ENCODE measurements around the gene ABHD16B. TPM values are rescaled to one million over a fixed set of nuclear protein-coding genes. Genes with fewer than 3 reads are reported as not detected.

Gene ABHD16B
- total and polyA plus RNA-seq, 2 experiments from 2014 or later = not detected

DNA sequence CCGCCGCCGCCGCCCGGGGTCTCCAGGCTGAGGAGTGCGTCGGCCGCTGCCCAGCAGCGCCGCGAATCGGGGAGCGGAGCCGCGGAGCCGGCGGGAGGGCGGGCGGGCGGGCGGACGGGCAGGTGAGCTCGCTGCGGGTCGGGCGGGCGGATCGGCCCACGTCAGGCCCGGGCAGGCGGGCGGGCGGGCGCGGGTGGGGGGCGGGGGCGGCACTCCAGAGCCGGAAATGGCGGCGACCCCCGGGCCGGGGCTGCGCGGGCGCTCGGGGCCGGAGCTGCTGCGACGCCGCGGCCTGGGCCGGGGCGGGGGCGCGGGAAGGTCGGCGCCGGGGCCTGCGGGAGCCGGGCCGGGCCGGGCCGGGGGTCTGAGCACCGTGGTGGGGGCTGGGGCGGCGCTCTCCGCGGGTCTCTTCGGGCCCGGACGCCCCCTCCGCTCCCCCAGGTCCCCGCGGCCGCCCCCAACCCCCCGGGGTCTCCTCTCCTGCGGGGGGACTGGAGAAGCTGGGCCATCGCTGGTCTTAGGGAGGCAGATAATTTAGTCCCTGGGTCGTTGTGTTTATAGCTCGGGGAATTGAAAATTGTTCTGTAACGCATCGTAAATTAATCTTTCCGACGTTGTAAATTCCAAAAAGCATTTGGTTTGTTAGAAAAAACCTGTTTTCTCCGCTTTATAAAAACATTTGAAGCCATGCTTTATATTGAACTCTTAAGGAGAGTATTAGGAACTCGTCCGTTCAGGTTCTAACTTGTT is 34.1 kb downstream of the ABHD16B start:
- no peak for TF ChIP-seq EZH2 (IDR thresholded peaks at IDR 0.05; ENCODE audit: insufficient read depth, poor library complexity, severe bottlenecking)
- no peak for TF ChIP-seq EZH2phosphoT487 (IDR thresholded peaks at IDR 0.05; ENCODE audit: insufficient read depth, low read depth)
- Histone ChIP-seq H3K9me3 (ENCODE audit: low read depth) (no peaks in the 10 kb centered on the region), H3K9me2 (ENCODE audit: insufficient read depth) (no peaks in the 10 kb centered on the region), H3K4me2 (ENCODE audit: unreplicated experiment) (peak overlapping the region; percentile 82), H3K4me1 (ENCODE audit: insufficient read depth) (peaks cover 12% of the 10 kb centered on the region), H3K27ac (peak overlapping the region; percentile 73), H3K9ac (peak overlapping the region; percentile 89), H3F3A (ENCODE audit: insufficient read depth) (peaks cover 51% of the 10 kb centered on the region), H2AFZ (peak overlapping the region; percentile 45), H4K20me1 (ENCODE audit: insufficient read depth) (peaks cover 10% of the 10 kb centered on the region; the same call in 1 of the 2 replicates), H3K27me3 (replicated peaks; ENCODE audit: insufficient read depth) (no peaks in the 10 kb centered on the region), H3K36me3 (ENCODE audit: low read depth) (peaks cover 7% of the 10 kb centered on the region), H3K79me2 (ENCODE audit: insufficient read depth) (peaks cover 55% of the 10 kb centered on the region), H3K4me3 (peak overlapping the region; percentile 87)
- in situ Hi-C loops (cut with MboI) = no loop called here
- no peak for DNase-seq
- WGBS, 2 experiments (ENCODE audit: low coverage in 1 of 2, low lambda C conversion rate in 2 of 2, missing lambda C conversion rate in 2 of 2) = 2% methylated on average over 38 to 52 of the region's 87 CpGs

DNA sequence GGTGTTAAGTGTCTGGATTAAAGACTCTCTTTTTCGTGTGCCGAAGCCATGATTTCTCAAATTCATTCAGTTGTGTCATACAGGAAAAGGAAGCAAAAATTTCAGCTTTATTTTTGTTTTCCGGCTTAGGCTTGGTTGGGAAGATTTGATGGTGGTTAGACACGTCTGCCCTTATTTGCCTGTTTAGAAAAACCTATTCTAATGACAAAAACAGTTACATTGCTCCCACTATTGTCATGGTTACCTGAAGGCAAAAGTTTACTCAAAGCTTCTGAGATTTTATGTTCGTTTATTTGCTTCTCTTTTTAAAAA is 34.6 kb downstream of the ABHD16B start:
- H3K27me3 ChIP-seq (replicated peaks; ENCODE audit: insufficient read depth) = no peaks in the 10 kb centered on the region
- H3K27ac ChIP-seq = peak overlapping the region; percentile 73
- H3K9me2 ChIP-seq (ENCODE audit: insufficient read depth) = no peaks in the 10 kb centered on the region
- peaks cover 10% of the 10 kb centered on the region; the same call in 1 of the 2 replicates for H4K20me1 ChIP-seq (ENCODE audit: insufficient read depth)
- H3K36me3 ChIP-seq (ENCODE audit: low read depth) = peaks cover 2% of the 10 kb centered on the region; the same call in 1 of the 2 replicates
- H3K9me3 ChIP-seq (ENCODE audit: low read depth) = no peaks in the 10 kb centered on the region
- H3F3A ChIP-seq (ENCODE audit: insufficient read depth) = peaks cover 48% of the 10 kb centered on the region
- 0 to 1% methylated on average over 5 of the region's 5 CpGs for WGBS, 2 experiments (ENCODE audit: low coverage in 1 of 2, low lambda C conversion rate in 2 of 2, missing lambda C conversion rate in 2 of 2)
- H3K4me2 ChIP-seq (ENCODE audit: unreplicated experiment) = peak overlapping the region; percentile 82
- peaks cover 55% of the 10 kb centered on the region for H3K79me2 ChIP-seq (ENCODE audit: insufficient read depth)
- H3K4me1 ChIP-seq (ENCODE audit: insufficient read depth) = peaks cover 12% of the 10 kb centered on the region
- peak overlapping the region; percentile 45 for H2AFZ ChIP-seq
- peak; percentile 65 for DNase-seq
- TF ChIP-seq EZH2phosphoT487 (IDR thresholded peaks at IDR 0.05; ENCODE audit: insufficient read depth, low read depth) (no peak), EZH2 (IDR thresholded peaks at IDR 0.05; ENCODE audit: insufficient read depth, poor library complexity, severe bottlenecking) (no peak)
- in situ Hi-C loops (cut with MboI) = no loop called here
- peak overlapping the region; percentile 87 for H3K4me3 ChIP-seq
- H3K9ac ChIP-seq = peak overlapping the region; percentile 89

DNA sequence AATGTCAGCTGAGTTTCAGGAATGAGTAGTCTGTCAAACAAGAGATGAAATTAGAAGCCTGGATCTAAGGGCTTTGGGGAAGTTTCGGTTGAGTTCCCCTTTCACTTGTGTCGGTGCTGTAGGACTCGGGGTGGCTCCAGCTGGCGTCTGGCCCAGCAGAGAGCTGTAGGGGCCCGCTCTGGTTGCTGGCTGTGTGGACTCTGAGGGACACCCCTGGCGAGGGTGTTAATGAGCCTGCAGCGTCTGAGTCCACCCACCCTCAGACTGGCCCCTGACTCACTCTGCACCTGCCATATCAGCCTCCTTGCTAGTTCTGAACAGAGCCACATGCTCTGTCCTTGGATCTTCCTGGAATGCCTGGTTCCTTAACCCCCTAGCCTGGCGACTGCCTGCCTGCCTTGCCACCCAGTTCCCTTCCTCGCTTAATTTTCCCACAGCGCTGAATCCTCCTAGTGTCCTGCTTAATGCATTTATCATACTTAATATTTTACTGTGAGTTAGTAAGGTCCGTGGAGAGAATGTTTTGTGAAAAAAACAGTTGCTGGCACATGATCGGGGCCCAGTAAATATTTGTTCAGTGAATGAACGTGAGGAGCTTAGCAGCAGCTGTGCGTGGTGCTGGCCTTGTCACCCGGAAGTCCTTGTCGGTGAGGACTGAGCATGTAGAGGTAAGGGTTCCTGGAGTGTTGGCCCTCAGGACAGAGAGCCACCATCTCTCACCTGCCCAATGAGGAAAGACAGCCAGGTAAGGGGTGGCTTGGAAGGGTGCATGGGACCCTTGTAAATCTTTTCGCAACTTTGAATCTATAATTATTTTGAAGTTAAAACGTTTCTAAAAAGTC is 35.2 kb downstream of the ABHD16B start:
- 11% methylated on average over 18 of the region's 18 CpGs for WGBS, 2 experiments (ENCODE audit: low coverage in 1 of 2, low lambda C conversion rate in 2 of 2, missing lambda C conversion rate in 2 of 2)

DNA sequence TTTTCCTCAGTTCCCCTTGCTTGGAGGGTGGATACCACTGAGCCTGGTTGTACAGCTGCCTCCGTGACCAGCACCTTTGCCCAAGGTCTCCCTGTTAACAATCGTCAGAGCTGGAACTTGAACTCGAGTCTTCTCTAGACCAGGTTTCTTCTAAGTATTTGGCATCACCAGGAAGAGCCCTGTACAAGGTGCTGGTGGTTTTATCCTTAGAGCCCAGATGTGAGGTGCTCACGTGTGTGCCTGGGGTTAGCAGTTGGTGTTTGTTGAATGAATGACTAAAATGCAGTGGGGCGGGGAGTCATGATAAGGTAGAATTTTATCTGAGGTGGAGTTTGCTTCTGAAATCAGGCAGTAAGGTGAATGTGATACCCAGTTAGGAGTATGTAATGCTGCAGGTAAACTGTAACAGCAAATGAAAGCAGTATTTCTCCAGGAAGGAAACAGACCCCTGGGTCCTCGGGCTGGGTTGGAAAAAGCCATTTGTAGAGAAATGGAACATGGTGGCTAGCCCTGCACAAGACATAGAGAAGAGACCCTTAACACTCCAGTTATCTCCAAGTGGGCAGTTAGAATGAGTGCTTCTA is 36.8 kb downstream of the ABHD16B start:
- DNase-seq = no peak
- Histone ChIP-seq H3K9me2 (ENCODE audit: insufficient read depth) (no peaks in the 10 kb centered on the region), H3K36me3 (ENCODE audit: low read depth) (no peaks in the 10 kb centered on the region), H3K9me3 (ENCODE audit: low read depth) (no peaks in the 10 kb centered on the region), H3K4me1 (ENCODE audit: insufficient read depth) (peaks cover 12% of the 10 kb centered on the region), H3K79me2 (ENCODE audit: insufficient read depth) (peaks cover 77% of the 10 kb centered on the region), H3K4me2 (ENCODE audit: unreplicated experiment) (no peak overlapping the region), H3F3A (ENCODE audit: insufficient read depth) (peaks cover 27% of the 10 kb centered on the region), H3K27me3 (replicated peaks; ENCODE audit: insufficient read depth) (no peaks in the 10 kb centered on the region), H2AFZ (no peak overlapping the region), H3K4me3 (no peak overlapping the region), H4K20me1 (ENCODE audit: insufficient read depth) (peaks cover 10% of the 10 kb centered on the region; the same call in 1 of the 2 replicates), H3K27ac (no peak overlapping the region), H3K9ac (no peak overlapping the region)
- WGBS, 2 experiments (ENCODE audit: low coverage in 1 of 2, low lambda C conversion rate in 2 of 2, missing lambda C conversion rate in 2 of 2) = 83 to 88% methylated on average over 6 of the region's 6 CpGs
- TF ChIP-seq EZH2 (IDR thresholded peaks at IDR 0.05; ENCODE audit: insufficient read depth, poor library complexity, severe bottlenecking) = no peak
- no peak for TF ChIP-seq EZH2phosphoT487 (IDR thresholded peaks at IDR 0.05; ENCODE audit: insufficient read depth, low read depth)
- in situ Hi-C loops (cut with MboI) = no loop called here

More for the DNA sequence above, 35.2 kb downstream of the ABHD16B start:
- peak; percentile 67 for DNase-seq
- H3K9ac ChIP-seq = peak overlapping the region; percentile 89
- in situ Hi-C loops (cut with MboI) = no loop called here
- H3F3A ChIP-seq (ENCODE audit: insufficient read depth) = peaks cover 42% of the 10 kb centered on the region
- no peaks in the 10 kb centered on the region for H3K9me2 ChIP-seq (ENCODE audit: insufficient read depth)
- no peaks in the 10 kb centered on the region for H3K9me3 ChIP-seq (ENCODE audit: low read depth)
- H3K4me1 ChIP-seq (ENCODE audit: insufficient read depth) = peaks cover 12% of the 10 kb centered on the region
- H3K4me2 ChIP-seq (ENCODE audit: unreplicated experiment) = peak overlapping the region; percentile 82
- H2AFZ ChIP-seq = peak overlapping the region; percentile 45; the same call in 1 of the 2 replicates
- H4K20me1 ChIP-seq (ENCODE audit: insufficient read depth) = peaks cover 10% of the 10 kb centered on the region; the same call in 1 of the 2 replicates
- TF ChIP-seq EZH2phosphoT487 (IDR thresholded peaks at IDR 0.05; ENCODE audit: insufficient read depth, low read depth) (no peak), EZH2 (IDR thresholded peaks at IDR 0.05; ENCODE audit: insufficient read depth, poor library complexity, severe bottlenecking) (no peak)
- no peaks in the 10 kb centered on the region for H3K36me3 ChIP-seq (ENCODE audit: low read depth)
- H3K4me3 ChIP-seq = peak overlapping the region; percentile 87
- peaks cover 61% of the 10 kb centered on the region for H3K79me2 ChIP-seq (ENCODE audit: insufficient read depth)
- H3K27me3 ChIP-seq (replicated peaks; ENCODE audit: insufficient read depth) = no peaks in the 10 kb centered on the region
- H3K27ac ChIP-seq = peak overlapping the region; percentile 73

Measured in GM23248 (cell line).